Measurements from ENCODE around the gene GDPD3. TPM values are rescaled to one million over a fixed set of nuclear protein-coding genes. Genes with fewer than 3 reads are reported as not detected.

The GDPD3 gene
- total and polyA plus RNA-seq, 9 of the 15 experiments (the other 6 are each of a cell fraction or from before 2014, with no cell fraction given) = 0.47 to 3.9 (median 1.1) TPM

GRCh38 chr16:30090610-30091331, 22.6 kb downstream of the GDPD3 start:
- no peaks in the 10 kb centered on the region for H3K9me3 ChIP-seq (replicated peaks; ENCODE audit: control insufficient read depth, insufficient read depth, low read depth, low read length)
- no peak overlapping the region for H3K27ac ChIP-seq (ENCODE audit: extremely low read depth, low read depth, low read length)
- no peaks in the 10 kb centered on the region for H3K9me1 ChIP-seq (ENCODE audit: control insufficient read depth, insufficient read depth, low read length)
- ChIA-PET CTCF (ENCODE audit: low intra/inter-chr PET ratio) (no interaction called here), POLR2A (interaction anchor here (0.6 to 4.8 kb wide), 5 partner anchors 11 to 30 kb away, joined by 3 to 59 read pairs (median 9); partner anchors contain the start of genes ALDOA and PPP4C)
- no peaks in the 10 kb centered on the region for H4K20me1 ChIP-seq (replicated peaks; ENCODE audit: control insufficient read depth, insufficient read depth, low read length)
- no peak for FAIRE-seq
- H3K4me2 ChIP-seq (ENCODE audit: insufficient read depth, low read length) = no peak overlapping the region
- intact Hi-C loops (cut with micrococcal nuclease) (loop anchor here (5.0 to 10.0 kb wide), 2 partner anchors 43 to 564 kb away; partner anchors contain the start of genes FBRS and PRR14), in situ Hi-C loops (cut with MboI) (no loop called here)
- WGBS (ENCODE audit: insufficient coverage, low coverage, missing lambda C conversion rate) = 89% methylated on average over 25 of the region's 26 CpGs
- H3K27me3 ChIP-seq (ENCODE audit: control insufficient read depth in 2 of 2, insufficient read depth in 2 of 2, low read length in 2 of 2) = no peaks in the 10 kb centered on the region
- H3K9ac ChIP-seq (ENCODE audit: insufficient read depth in 1 of 2, low read depth in 2 of 2, low read length in 2 of 2) = peak overlapping the region in 1 of 2 experiments; percentile 98; a peak in 2 of 4 replicates
- no peak for DNase-seq (ENCODE audit: extremely low read depth in 1 of 4, low spot score in 3 of 4)
- H3K4me1 ChIP-seq (replicated peaks in 1 of 2; ENCODE audit: control insufficient read depth in 2 of 2, insufficient read depth in 2 of 2, low read length in 2 of 2) = peaks cover 31 to 72% of the 10 kb centered on the region in 2 experiments
- peaks cover 11% of the 10 kb centered on the region; the same call in 2 of the 3 replicates for H3K36me3 ChIP-seq (ENCODE audit: control insufficient read depth, insufficient read depth, low read length)
- no peak for TF ChIP-seq ZBTB26 (CRISPR knock-in tag; IDR thresholded peaks at IDR 0.05)
- TF ChIP-seq CLOCK (CRISPR knock-in tag; IDR thresholded peaks at IDR 0.05; ENCODE audit: borderline replicate concordance) = no peak
- TF ChIP-seq FOXP4 (CRISPR knock-in tag; IDR thresholded peaks at IDR 0.05; ENCODE audit: borderline replicate concordance) = no peak
- no peak for TF ChIP-seq STAT6 (CRISPR knock-in tag; IDR thresholded peaks at IDR 0.05)
- no peak for TF ChIP-seq SIX5 (IDR thresholded peaks at IDR 0.05; ENCODE audit: borderline replicate concordance in 1 of 2, insufficient read depth in 1 of 2, low read depth in 1 of 2, low read length in 2 of 2)
- no peak for TF ChIP-seq MECOM (CRISPR knock-in tag; IDR thresholded peaks at IDR 0.05)
- no peak for TF ChIP-seq ZNF583 (CRISPR knock-in tag; IDR thresholded peaks at IDR 0.05)
- no peak for TF ChIP-seq ZFPM2 (CRISPR knock-in tag; IDR thresholded peaks at IDR 0.05)
- no peak for TF ChIP-seq DNMT1 (IDR thresholded peaks at IDR 0.05)
- H2AFZ ChIP-seq (ENCODE audit: low read depth, low read length) = no peak overlapping the region
- no TSS peak for BruUV-seq (replicated peaks)
- no peak for ATAC-seq
- H3K79me2 ChIP-seq (ENCODE audit: control insufficient read depth, insufficient read depth, low read length) = peaks cover 3% of the 10 kb centered on the region; the same call in 1 of the 3 replicates
- no peak overlapping the region for H3K4me3 ChIP-seq

All from K562 (cell line).